GM19238 (cell line): ENCODE measurements around the gene MBD3L2B.

Experiments
- DNase-seq: peaks from one replicate; pipeline ENCODE4 v3.0.0; 2011; ENCODE audit warnings: low spot score; ENCODE audit not compliant: insufficient read length

The MBD3L2B gene

GRCh38 chr19:7013678-7014077 lies 7.6 kb downstream of the MBD3L2B start:
- DNase-seq: no peak

- no peak for DNase-seq
Observed at GRCh38 chr19:7010722-7011593, 10.3 kb downstream of the MBD3L2B start.

GRCh38 chr19:7007859-7008258 lies 13.4 kb downstream of the MBD3L2B start:
- DNase-seq: no peak

GRCh38 chr19:7006135-7006704 lies 15.0 kb downstream of the MBD3L2B start:
- DNase-seq: no peak

GRCh38 chr19:7004313-7004931 lies 16.8 kb downstream of the MBD3L2B start:
- no peak for DNase-seq

GRCh38 chr19:7000816-7001215 lies 20.4 kb downstream of the MBD3L2B start:
- no peak for DNase-seq

- no peak for DNase-seq
Observed at GRCh38 chr19:7000333-7000732, 20.9 kb downstream of the MBD3L2B start.

- no peak for DNase-seq
Observed at GRCh38 chr19:6999933-7000332, 21.3 kb downstream of the MBD3L2B start.

GRCh38 chr19:6997679-6998445 lies 23.4 kb downstream of the MBD3L2B start:
- DNase-seq: no peak

GRCh38 chr19:6996810-6997209 lies 24.4 kb downstream of the MBD3L2B start:
- DNase-seq: no peak

- DNase-seq: no peak
Observed at GRCh38 chr19:6995054-6995453, 26.2 kb downstream of the MBD3L2B start.

GRCh38 chr19:6988257-6988656 lies 33.0 kb downstream of the MBD3L2B start:
- no peak for DNase-seq

GRCh38 chr19:6987850-6988249 lies 33.4 kb downstream of the MBD3L2B start:
- no peak for DNase-seq

GRCh38 chr19:6983448-6983847 lies 37.8 kb downstream of the MBD3L2B start:
- no peak for DNase-seq

GRCh38 chr19:6979399-6979798 lies 41.8 kb downstream of the MBD3L2B start:
- DNase-seq: no peak

GRCh38 chr19:6976197-6976596 lies 45.0 kb downstream of the MBD3L2B start:
- DNase-seq: no peak

GRCh38 chr19:6971366-6971765 lies 49.9 kb downstream of the MBD3L2B start:
- DNase-seq: no peak

GRCh38 chr19:6970443-6970842 lies 50.8 kb downstream of the MBD3L2B start:
- no peak for DNase-seq

GRCh38 chr19:6970021-6970420 lies 51.2 kb downstream of the MBD3L2B start:
- no peak for DNase-seq

GRCh38 chr19:6969490-6969889 lies 51.7 kb downstream of the MBD3L2B start:
- no peak for DNase-seq
